Measurements from ENCODE around the gene LURAP1L. TPM values are rescaled to one million over a fixed set of nuclear protein-coding genes. Genes with fewer than 3 reads are reported as not detected.

The LURAP1L gene
- total RNA-seq, 1 experiment from 2014 or later, result 1.7 TPM

DNA sequence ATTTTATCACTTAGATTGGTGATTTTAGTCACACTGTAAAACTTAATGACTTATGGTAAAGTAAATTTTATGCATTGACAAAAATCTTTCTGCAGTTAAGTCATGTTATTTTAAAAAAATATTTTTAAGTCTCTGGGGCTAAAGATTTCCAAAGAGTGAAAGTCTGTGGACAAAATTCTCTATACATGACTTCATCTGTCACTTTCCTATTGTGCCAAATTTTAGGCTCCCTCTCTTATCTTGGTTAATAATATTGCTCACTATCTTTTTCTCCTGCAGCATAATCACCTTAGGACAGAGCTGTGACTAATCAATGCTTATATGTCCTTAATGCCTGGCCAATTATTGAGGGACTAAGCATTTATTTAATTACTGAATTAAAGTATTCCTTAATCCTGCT lies 15.2 kb downstream of the LURAP1L start:
- H3K36me3 Mint-ChIP-seq, result no peaks in the 10 kb centered on the region
- DNase-seq (ENCODE audit: low spot score) (no peak), ATAC-seq (no peak)
- ChIA-PET POLR2A (no interaction called here), CTCF (no interaction called here)
- TF ChIP-seq EMX1 (CRISPR knock-in tag; IDR thresholded peaks at IDR 0.05) (no peak), NFYB (CRISPR knock-in tag; conservative IDR thresholded peaks at IDR 0.05; ENCODE audit: low read depth) (no peak), ZNF121 (CRISPR knock-in tag; IDR thresholded peaks at IDR 0.05) (no peak), GTF2I (CRISPR knock-in tag; conservative IDR thresholded peaks at IDR 0.05) (no peak), FOXK1 (CRISPR knock-in tag; IDR thresholded peaks at IDR 0.05) (no peak)
- H3K9me3 Mint-ChIP-seq, result no peaks in the 10 kb centered on the region
- no peak overlapping the region for H3K27ac Mint-ChIP-seq
- no peaks in the 10 kb centered on the region; the same call in 1 of the 2 replicates for H3K27me3 Mint-ChIP-seq (ENCODE audit: low read depth)
- H3K4me3 Mint-ChIP-seq, result no peak overlapping the region
- H3K4me1 Mint-ChIP-seq, result peaks cover 3% of the 10 kb centered on the region

DNA sequence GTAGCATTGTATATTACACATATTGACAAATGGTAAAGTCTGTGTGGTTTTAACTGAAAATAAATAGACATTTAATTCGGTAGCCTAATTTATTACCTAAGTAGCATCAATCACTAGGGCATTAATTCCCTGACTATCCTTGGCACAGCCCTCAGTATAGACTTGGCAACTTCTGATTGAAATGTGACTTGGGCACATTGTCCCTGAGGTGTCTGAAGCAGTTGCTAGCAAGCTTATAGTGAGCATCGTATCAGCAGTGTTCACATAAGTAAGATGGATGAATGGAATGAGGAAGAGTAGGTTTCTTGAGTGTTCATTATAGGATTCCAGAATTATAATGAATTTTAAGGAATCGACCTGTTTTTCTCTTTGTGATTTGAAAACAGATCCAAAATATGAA lies 16.1 kb downstream of the LURAP1L start:
- Mint-ChIP-seq H3K9me3 (no peaks in the 10 kb centered on the region), H3K4me3 (no peak overlapping the region), H3K27ac (no peak overlapping the region), H3K27me3 (ENCODE audit: low read depth) (no peaks in the 10 kb centered on the region; the same call in 1 of the 2 replicates), H3K36me3 (no peaks in the 10 kb centered on the region), H3K4me1 (no peaks in the 10 kb centered on the region)
- no peak for ATAC-seq
- no peak for TF ChIP-seq CREB1 (CRISPR knock-in tag; IDR thresholded peaks at IDR 0.05)
- ChIA-PET POLR2A (no interaction called here), CTCF (interaction anchor here (1.4 kb wide), 1 partner anchor 72 kb away, joined by 4 read pairs; no protein-coding TSS in a partner anchor)
- no peak for DNase-seq (ENCODE audit: low spot score)

DNA sequence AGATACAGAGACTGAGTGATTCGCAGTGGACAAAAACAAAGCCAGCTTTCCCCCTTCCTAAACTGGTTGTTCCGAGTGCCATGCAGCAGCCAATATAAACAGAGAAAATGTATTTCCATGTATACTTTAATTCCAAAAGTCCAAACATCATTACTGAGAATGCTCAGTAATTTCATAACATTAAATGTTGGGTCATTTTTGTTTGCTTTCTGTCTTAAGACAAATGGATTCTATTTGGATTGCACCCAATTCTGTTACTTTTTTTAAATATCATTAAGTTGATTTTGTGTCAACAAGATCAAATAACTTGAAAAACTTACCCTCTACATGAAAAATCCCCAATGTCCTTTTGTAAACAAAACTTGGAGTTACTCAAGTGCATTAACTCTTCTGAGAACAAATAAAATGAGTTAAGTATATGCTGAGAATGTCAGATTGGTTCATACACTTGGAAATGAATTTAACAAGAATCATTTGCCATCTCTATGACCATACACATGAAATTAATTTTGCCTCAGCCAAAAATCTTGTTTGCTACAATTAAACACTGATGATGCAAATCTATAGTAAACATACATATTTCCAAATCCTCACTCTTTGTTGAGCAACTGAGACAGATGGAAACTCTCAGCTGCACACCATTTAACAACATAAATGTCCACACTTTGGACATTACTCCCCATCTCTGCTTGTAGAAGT lies 19.4 kb downstream of the LURAP1L start:
- DNase-seq (ENCODE audit: low spot score) (no peak), ATAC-seq (no peak)
- Mint-ChIP-seq H3K36me3 (no peaks in the 10 kb centered on the region), H3K9me3 (no peaks in the 10 kb centered on the region), H3K4me3 (no peak overlapping the region), H3K27ac (no peak overlapping the region), H3K27me3 (ENCODE audit: low read depth) (no peaks in the 10 kb centered on the region), H3K4me1 (no peaks in the 10 kb centered on the region)
- TF ChIP-seq, protein P1, sequence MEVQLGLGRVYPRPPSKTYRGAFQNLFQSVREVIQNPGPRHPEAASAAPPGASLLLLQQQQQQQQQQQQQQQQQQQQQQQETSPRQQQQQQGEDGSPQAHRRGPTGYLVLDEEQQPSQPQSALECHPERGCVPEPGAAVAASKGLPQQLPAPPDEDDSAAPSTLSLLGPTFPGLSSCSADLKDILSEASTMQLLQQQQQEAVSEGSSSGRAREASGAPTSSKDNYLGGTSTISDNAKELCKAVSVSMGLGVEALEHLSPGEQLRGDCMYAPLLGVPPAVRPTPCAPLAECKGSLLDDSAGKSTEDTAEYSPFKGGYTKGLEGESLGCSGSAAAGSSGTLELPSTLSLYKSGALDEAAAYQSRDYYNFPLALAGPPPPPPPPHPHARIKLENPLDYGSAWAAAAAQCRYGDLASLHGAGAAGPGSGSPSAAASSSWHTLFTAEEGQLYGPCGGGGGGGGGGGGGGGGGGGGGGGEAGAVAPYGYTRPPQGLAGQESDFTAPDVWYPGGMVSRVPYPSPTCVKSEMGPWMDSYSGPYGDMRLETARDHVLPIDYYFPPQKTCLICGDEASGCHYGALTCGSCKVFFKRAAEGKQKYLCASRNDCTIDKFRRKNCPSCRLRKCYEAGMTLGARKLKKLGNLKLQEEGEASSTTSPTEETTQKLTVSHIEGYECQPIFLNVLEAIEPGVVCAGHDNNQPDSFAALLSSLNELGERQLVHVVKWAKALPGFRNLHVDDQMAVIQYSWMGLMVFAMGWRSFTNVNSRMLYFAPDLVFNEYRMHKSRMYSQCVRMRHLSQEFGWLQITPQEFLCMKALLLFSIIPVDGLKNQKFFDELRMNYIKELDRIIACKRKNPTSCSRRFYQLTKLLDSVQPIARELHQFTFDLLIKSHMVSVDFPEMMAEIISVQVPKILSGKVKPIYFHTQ (CRISPR knock-in tag; IDR thresholded peaks at IDR 0.05), result no peak
- peak; percentile 61; the same call in 1 of the 2 replicates for TF ChIP-seq GABPB1 (CRISPR knock-in tag; IDR thresholded peaks at IDR 0.05)
- ChIA-PET CTCF (no interaction called here), POLR2A (no interaction called here)

DNA sequence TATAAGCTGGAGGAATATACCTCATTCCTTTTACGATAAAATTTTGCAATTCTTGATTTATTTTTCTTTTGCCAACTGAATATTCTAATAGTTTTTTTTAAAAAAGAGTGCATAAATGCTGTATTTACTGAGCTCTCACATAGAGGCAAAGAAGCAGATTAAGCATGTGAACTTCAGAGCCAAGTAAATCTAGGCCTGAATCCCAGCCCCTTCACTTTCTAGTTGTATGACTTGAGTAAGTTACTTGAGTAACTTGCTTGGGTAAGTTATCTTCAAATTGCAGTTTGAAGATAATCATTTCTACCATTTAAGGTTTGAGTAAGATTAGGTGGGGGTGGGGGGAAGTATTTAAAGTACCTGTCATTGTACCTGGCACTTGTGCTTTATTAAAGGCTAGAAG lies 21.8 kb downstream of the LURAP1L start:
- ChIA-PET CTCF (no interaction called here), POLR2A (no interaction called here)
- H3K4me1 Mint-ChIP-seq, result no peaks in the 10 kb centered on the region
- no peak overlapping the region for H3K4me3 Mint-ChIP-seq
- no peak overlapping the region for H3K27ac Mint-ChIP-seq
- DNase-seq (ENCODE audit: low spot score), result no peak
- ATAC-seq, result no peak
- no peaks in the 10 kb centered on the region for H3K27me3 Mint-ChIP-seq (ENCODE audit: low read depth)
- no peaks in the 10 kb centered on the region for H3K9me3 Mint-ChIP-seq
- H3K36me3 Mint-ChIP-seq, result no peaks in the 10 kb centered on the region
- TF ChIP-seq JAZF1 (CRISPR knock-in tag; IDR thresholded peaks at IDR 0.05) (no peak), CREM (CRISPR knock-in tag; IDR thresholded peaks at IDR 0.05) (no peak), ZNF263 (CRISPR knock-in tag; IDR thresholded peaks at IDR 0.05; ENCODE audit: low read depth) (no peak), TEAD4 (CRISPR knock-in tag; IDR thresholded peaks at IDR 0.05) (no peak), KAT7 (CRISPR knock-in tag; IDR thresholded peaks at IDR 0.05; ENCODE audit: borderline replicate concordance) (no peak), ELF4 (CRISPR knock-in tag; IDR thresholded peaks at IDR 0.05; ENCODE audit: low read depth) (no peak)
- TF ChIP-seq, protein P2, sequence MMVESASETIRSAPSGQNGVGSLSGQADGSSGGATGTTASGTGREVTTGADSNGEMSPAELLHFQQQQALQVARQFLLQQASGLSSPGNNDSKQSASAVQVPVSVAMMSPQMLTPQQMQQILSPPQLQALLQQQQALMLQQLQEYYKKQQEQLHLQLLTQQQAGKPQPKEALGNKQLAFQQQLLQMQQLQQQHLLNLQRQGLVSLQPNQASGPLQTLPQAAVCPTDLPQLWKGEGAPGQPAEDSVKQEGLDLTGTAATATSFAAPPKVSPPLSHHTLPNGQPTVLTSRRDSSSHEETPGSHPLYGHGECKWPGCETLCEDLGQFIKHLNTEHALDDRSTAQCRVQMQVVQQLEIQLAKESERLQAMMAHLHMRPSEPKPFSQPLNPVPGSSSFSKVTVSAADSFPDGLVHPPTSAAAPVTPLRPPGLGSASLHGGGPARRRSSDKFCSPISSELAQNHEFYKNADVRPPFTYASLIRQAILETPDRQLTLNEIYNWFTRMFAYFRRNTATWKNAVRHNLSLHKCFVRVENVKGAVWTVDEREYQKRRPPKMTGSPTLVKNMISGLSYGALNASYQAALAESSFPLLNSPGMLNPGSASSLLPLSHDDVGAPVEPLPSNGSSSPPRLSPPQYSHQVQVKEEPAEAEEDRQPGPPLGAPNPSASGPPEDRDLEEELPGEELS (CRISPR knock-in tag; IDR thresholded peaks at IDR 0.05), result no peak
- TF ChIP-seq, protein P3, sequence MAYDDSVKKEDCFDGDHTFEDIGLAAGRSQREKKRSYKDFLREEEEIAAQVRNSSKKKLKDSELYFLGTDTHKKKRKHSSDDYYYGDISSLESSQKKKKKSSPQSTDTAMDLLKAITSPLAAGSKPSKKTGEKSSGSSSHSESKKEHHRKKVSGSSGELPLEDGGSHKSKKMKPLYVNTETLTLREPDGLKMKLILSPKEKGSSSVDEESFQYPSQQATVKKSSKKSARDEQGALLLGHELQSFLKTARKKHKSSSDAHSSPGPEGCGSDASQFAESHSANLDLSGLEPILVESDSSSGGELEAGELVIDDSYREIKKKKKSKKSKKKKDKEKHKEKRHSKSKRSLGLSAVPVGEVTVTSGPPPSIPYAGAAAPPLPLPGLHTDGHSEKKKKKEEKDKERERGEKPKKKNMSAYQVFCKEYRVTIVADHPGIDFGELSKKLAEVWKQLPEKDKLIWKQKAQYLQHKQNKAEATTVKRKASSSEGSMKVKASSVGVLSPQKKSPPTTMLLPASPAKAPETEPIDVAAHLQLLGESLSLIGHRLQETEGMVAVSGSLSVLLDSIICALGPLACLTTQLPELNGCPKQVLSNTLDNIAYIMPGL (CRISPR knock-in tag; IDR thresholded peaks at IDR 0.05), result no peak
- TF ChIP-seq, protein P4, sequence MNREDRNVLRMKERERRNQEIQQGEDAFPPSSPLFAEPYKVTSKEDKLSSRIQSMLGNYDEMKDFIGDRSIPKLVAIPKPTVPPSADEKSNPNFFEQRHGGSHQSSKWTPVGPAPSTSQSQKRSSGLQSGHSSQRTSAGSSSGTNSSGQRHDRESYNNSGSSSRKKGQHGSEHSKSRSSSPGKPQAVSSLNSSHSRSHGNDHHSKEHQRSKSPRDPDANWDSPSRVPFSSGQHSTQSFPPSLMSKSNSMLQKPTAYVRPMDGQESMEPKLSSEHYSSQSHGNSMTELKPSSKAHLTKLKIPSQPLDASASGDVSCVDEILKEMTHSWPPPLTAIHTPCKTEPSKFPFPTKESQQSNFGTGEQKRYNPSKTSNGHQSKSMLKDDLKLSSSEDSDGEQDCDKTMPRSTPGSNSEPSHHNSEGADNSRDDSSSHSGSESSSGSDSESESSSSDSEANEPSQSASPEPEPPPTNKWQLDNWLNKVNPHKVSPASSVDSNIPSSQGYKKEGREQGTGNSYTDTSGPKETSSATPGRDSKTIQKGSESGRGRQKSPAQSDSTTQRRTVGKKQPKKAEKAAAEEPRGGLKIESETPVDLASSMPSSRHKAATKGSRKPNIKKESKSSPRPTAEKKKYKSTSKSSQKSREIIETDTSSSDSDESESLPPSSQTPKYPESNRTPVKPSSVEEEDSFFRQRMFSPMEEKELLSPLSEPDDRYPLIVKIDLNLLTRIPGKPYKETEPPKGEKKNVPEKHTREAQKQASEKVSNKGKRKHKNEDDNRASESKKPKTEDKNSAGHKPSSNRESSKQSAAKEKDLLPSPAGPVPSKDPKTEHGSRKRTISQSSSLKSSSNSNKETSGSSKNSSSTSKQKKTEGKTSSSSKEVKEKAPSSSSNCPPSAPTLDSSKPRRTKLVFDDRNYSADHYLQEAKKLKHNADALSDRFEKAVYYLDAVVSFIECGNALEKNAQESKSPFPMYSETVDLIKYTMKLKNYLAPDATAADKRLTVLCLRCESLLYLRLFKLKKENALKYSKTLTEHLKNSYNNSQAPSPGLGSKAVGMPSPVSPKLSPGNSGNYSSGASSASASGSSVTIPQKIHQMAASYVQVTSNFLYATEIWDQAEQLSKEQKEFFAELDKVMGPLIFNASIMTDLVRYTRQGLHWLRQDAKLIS (CRISPR knock-in tag; IDR thresholded peaks at IDR 0.05; ENCODE audit: borderline replicate concordance), result no peak
- TF ChIP-seq, protein P5, sequence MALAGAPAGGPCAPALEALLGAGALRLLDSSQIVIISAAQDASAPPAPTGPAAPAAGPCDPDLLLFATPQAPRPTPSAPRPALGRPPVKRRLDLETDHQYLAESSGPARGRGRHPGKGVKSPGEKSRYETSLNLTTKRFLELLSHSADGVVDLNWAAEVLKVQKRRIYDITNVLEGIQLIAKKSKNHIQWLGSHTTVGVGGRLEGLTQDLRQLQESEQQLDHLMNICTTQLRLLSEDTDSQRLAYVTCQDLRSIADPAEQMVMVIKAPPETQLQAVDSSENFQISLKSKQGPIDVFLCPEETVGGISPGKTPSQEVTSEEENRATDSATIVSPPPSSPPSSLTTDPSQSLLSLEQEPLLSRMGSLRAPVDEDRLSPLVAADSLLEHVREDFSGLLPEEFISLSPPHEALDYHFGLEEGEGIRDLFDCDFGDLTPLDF (CRISPR knock-in tag; IDR thresholded peaks at IDR 0.05), result no peak

Data from WTC11 (cell line).